ENCODE results near the gene PTPRE. TPM values are rescaled to one million over a fixed set of nuclear protein-coding genes. Genes with fewer than 3 reads are reported as not detected.
A peak's percentile ranks its signal among the peaks of the same experiment; 100 is the strongest.

The PTPRE gene
- total RNA-seq, 1 donor from 2014 or later = 13.8 TPM

DNA sequence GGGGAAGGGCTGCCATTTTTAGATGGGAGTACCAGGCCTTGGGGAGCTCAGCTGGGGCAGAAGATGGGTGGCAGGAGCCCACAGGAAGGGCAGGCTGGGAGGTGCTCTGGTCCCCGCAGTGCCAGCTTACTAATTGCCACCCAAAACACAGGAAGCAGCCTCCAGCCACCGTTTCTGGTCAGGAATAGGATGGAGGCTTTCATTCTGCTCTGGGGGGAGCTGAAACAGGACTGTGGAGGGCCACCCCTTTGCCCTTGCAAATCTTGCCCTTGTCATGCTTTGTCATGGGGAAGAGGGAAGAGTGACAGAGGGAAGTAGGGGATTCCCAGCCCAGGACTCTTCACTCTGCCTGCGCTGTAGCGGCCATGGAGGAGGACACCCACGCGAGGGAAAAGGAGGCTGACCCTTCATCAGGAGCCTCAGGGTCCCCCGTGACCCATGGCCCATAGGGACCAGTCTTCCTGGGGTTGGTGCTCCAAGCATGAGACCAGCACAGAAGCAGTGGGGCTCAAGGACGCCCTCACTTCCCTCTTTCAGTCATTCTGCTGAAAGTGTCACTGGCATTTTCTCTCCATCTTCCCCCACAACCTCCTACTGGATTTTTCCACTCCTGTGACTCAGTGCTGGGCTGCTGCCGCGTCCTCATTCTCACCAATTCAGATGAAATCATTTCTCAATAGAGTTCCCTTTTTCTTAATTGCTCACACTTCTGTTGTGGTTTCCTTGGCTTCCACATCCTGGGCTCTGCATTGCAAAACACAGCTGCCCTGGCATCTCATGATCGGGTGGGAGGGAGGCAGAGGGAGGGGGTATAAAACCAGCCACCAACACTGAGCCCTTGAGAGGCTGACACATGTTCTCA lies 157.4 kb downstream of the PTPRE start:
- no peak overlapping the region for H3K4me3 ChIP-seq
- peak overlapping the region; percentile 75 for H3K27ac ChIP-seq (replicated peaks)
- H3K27me3 ChIP-seq (ENCODE audit: low read depth) = no peaks in the 10 kb centered on the region
- TF ChIP-seq, protein P1, sequence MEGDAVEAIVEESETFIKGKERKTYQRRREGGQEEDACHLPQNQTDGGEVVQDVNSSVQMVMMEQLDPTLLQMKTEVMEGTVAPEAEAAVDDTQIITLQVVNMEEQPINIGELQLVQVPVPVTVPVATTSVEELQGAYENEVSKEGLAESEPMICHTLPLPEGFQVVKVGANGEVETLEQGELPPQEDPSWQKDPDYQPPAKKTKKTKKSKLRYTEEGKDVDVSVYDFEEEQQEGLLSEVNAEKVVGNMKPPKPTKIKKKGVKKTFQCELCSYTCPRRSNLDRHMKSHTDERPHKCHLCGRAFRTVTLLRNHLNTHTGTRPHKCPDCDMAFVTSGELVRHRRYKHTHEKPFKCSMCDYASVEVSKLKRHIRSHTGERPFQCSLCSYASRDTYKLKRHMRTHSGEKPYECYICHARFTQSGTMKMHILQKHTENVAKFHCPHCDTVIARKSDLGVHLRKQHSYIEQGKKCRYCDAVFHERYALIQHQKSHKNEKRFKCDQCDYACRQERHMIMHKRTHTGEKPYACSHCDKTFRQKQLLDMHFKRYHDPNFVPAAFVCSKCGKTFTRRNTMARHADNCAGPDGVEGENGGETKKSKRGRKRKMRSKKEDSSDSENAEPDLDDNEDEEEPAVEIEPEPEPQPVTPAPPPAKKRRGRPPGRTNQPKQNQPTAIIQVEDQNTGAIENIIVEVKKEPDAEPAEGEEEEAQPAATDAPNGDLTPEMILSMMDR (IDR thresholded peaks at IDR 0.05; ENCODE audit: borderline replicate concordance) = no peak
- peak; percentile 70 for DNase-seq
- no peaks in the 10 kb centered on the region for H3K9me3 ChIP-seq (replicated peaks)
- peaks cover 37% of the 10 kb centered on the region for H3K36me3 ChIP-seq
- intact Hi-C loops (cut with micrococcal nuclease) = loop anchor here (10.0 kb wide), 2 partner anchors 50 to 160 kb away; partner anchors contain the start of gene PTPRE
- H3K4me1 ChIP-seq = peaks cover 42% of the 10 kb centered on the region

DNA sequence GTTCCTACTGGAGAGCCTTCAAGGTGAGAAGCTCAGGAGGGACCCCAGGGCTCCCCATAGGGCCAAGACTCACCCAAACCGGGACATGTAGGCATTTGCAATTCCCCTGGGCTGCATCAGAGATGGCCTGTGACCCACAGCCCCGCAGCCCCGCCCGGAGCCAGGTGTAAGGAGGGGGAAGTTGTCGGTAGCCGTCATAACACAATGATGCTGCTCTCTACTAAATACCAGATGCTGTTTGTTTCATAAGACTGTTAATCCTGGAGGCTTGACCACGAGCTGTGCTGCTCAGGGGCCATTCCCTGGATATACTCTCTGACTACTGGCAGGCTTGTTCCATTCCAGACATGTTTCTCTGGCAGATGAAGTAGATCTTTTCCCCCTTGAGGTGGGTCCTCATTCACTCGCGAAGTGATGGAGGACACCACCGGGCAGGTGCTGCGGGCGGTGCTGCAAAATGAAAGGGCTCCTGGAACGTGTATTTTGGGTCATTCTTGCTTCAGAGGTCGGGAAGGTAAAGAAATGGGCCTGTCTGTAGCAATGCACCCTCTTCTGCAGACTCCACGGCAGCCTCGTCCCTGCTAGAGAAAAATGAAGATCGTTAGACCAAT lies 158.2 kb downstream of the PTPRE start:
- Histone ChIP-seq H3K36me3 (peaks cover 39% of the 10 kb centered on the region), H3K27me3 (ENCODE audit: low read depth) (no peaks in the 10 kb centered on the region), H3K9me3 (replicated peaks) (no peaks in the 10 kb centered on the region), H3K4me3 (no peak overlapping the region), H3K27ac (replicated peaks) (peak overlapping the region; percentile 75), H3K4me1 (peaks cover 45% of the 10 kb centered on the region)
- DNase-seq = no peak
- TF ChIP-seq, protein P1 (IDR thresholded peaks at IDR 0.05; ENCODE audit: borderline replicate concordance) = no peak
- intact Hi-C loops (cut with micrococcal nuclease) = loop anchor here (10.0 kb wide), 2 partner anchors 50 to 160 kb away; partner anchors contain the start of gene PTPRE

DNA sequence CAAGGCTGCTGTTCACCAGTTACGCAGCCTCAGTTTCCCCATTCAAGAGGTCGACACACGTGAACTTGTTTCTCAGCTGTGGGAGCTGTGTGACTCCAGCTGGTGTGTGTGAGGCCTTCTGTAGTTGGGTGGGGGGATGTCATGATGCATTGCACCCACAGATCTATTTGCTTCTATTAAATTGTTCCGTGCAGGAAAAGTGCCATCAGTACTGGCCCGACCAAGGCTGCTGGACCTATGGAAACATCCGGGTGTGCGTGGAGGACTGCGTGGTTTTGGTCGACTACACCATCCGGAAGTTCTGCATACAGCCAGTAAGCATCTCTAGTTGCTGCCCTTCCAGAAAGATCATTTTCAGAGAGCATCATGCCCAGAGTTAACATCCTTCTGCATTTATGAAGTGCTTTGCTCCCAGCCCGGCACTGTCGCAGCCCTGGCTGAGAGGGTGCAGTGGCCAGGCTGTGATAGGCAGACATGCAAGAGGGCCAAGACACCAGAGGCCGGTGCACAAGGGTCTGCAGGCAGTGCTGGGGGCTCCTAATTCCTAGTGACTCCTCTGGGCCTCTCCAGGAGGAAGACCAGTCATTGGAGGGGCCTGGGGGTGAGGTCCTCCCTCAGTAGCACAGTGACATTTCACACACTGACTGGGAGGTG lies 159.1 kb downstream of the PTPRE start:
- no peak for DNase-seq
- Histone ChIP-seq H3K4me3 (no peak overlapping the region), H3K4me1 (peaks cover 45% of the 10 kb centered on the region), H3K9me3 (replicated peaks) (no peaks in the 10 kb centered on the region), H3K27ac (replicated peaks) (no peak overlapping the region), H3K36me3 (peaks cover 44% of the 10 kb centered on the region), H3K27me3 (ENCODE audit: low read depth) (no peaks in the 10 kb centered on the region)
- TF ChIP-seq, protein P1 (IDR thresholded peaks at IDR 0.05; ENCODE audit: borderline replicate concordance) = no peak
- intact Hi-C loops (cut with micrococcal nuclease) = loop anchor here (10.0 kb wide), 2 partner anchors 51 to 161 kb away; partner anchors contain the start of gene PTPRE

DNA sequence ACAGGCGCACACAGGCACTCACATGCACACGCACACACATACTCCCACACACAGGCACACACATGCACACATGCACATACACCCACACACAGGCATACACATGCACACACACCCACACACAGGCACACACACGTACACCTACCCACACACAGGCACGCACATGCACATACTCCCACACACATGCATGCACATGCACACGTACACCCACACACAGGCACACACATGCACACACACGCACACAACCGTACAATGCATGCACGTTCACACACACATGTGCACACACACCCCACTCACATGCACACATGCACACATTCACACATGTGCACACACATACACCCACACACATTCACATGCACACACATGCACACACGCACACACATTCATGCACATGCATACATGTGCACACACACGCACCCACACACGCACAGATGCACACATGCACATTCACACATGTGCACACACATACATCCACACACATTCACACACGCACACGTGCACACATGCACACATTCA lies 160.0 kb downstream of the PTPRE start:
- Histone ChIP-seq H3K9me3 (replicated peaks) (no peaks in the 10 kb centered on the region), H3K4me1 (peaks cover 44% of the 10 kb centered on the region), H3K4me3 (no peak overlapping the region), H3K27ac (replicated peaks) (no peak overlapping the region), H3K36me3 (peaks cover 53% of the 10 kb centered on the region), H3K27me3 (ENCODE audit: low read depth) (no peaks in the 10 kb centered on the region)
- TF ChIP-seq, protein P1 (IDR thresholded peaks at IDR 0.05; ENCODE audit: borderline replicate concordance) = no peak
- no peak for DNase-seq
- intact Hi-C loops (cut with micrococcal nuclease) = loop anchor here (10.0 kb wide), 2 partner anchors 52 to 162 kb away; partner anchors contain the start of gene PTPRE
